HG03045 (cell line): Measurements from ENCODE around the gene ATG7.

Experiments
- ATAC-seq: cut with Tn5 transposase; IDR thresholded peaks from one replicate; pipeline ENCODE4 v1.9.1; 2021; ENCODE audit warnings: mild to moderate bottlenecking, moderate library complexity; ENCODE audit not compliant: unreplicated experiment

Gene ATG7

DNA sequence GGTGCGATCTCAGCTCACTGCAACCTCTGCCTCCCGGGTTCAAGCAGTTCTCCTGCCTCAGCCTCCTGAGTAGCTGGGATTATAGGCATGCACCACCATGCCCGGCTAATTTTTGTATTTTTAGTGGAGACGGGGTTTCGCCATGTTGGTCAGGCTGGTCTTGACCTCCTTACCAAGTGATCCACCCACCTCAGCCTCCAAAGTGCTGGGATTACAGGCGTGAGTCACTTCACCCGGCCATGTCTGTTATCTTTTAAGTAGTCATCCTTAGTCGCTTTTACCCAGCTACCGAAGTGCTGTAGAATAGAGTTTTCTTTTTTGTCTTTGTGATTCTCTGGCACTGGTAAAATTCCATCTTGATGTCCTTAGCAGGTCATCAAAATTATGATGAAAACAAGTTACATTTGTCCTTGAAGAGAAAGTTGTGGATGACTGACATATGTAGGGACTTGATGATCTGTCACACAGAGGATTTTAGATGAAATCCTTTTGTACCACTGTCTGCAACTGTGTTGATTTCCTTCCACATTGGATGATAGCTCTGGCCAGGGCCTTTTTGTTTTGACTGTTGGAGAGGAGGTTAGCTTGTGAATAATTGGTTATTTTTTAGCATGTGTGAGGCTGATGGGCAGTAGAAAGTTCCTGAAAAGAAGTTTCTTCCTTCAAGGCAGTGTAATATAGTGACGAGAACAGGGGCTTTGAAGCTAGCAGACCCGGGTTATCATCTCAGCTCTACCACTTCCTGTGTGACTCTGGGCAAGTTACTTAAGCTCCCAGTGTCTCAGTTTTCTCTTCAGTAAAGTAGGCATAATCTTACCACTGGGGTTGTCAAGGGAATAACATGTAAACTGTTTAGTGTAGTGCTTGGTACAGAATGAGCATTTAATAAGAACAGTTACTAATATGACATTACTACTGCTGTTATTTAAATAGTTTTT is 18.8 kb downstream of the ATG7 start:
- ATAC-seq: no peak

DNA sequence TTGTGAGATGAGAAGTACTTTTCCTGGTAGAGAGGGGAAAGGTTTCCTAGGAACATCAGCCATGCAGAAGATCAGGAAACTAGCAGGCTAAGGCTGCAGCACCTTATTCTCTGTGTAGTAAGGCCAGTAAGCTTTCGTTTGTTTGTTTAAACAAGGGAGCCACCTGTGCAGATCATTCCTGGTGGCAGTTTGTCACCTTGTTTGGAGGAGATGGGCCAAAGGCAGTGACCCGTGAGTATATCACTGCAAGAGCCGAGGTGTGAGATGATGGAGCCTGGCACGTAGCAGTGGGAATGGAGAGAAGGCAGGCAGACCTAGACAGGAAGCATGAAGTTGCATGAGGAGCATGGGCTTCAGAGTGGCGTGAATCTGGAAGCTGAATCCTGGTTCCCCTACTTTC is 19.6 kb downstream of the ATG7 start:
- ATAC-seq: no peak

DNA sequence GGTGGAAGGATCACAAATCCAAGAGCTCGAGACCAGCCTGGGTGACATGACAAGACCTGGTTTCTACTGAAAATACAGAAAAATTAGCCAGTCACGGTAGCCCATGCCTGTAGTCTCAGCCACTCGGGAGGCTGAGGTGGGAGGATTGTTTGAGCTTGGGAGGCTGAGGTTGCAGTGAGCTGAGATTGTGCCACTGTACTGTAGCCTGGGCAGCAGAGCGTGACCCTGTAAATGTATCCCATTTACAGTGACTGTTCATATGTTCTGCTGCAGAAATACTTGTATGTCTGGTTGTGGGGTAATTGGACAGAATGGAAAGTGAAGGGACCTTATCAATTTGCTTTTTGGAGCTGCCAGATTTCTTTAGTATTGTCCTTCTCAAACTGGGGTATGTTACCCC is 24.9 kb downstream of the ATG7 start:
- no peak for ATAC-seq

DNA sequence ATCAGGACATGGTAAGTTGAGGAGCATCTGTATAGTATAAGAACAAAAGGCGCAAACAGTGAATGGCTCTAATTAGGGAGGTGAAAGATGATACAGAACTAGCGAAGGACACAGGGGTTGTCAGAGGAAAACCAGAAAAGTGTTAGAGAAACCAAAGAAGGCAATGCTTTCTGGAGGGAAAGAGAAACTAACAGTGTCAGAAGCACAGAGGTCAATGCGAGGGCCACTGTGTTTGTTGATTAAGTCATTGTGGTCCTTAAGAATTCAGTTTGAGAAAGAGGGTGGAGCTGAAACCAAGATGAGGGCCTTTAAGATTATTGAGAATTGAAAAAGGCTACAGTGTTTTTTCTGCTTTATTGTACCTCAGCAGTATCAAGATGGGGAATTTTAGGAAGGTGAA is 28.8 kb downstream of the ATG7 start:
- ATAC-seq: no peak

DNA sequence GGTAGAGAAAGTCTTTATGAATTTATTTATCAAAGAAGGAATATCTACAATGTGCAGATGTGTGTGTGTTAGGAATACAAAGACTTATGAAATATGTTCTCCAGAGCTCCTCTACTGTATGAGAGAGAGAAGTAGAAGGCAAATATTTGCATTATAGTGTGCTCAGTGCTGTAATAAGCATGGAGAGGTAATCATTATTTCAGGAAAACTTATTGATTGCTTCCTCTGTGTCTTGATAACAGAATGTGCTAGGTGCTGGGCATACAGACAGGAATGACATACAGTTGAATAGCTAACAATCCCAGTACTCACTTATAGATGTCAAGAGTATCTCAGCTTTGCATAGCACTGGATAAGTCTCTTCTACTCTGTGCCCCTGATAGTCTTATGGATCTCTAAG is 30.2 kb downstream of the ATG7 start:
- ATAC-seq: no peak

DNA sequence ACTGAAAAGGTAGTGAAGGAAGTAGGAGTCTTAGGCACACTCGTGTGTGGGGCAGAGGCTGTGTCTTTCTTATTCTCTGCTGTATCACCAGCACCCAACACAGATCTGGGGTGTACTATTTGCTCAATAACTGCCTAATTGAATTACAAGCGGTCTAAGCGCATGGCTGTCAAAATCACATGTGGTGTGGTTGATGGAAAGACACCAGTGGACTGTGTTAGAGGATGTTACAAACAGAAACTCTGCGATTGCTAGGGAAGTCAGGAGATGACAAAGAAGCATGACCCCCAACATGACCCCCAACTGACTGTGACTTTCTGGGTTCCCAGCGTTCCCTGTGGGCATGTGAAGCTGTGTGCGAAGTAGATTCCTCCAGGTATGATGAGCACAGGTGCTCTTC is 32.0 kb downstream of the ATG7 start:
- ATAC-seq: no peak

DNA sequence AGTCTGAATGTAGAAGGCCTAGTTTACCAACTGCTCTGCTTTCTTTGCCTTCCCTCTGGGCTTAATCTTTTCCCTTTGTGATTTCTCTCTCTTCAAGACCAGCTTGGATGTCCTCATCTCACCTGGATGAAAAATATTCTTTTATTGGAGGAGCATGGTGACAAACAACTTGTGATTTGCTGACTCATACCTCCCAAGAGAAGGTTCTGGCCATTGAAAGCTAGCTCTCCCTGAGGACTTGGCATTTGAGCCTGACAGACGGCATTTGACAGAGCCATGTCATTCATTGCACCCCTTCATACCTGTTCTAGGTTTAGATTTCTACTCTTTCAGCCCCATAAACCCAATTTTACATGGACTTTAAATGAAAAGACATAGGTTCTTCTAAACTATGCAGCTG is 33.3 kb downstream of the ATG7 start:
- ATAC-seq: no peak

DNA sequence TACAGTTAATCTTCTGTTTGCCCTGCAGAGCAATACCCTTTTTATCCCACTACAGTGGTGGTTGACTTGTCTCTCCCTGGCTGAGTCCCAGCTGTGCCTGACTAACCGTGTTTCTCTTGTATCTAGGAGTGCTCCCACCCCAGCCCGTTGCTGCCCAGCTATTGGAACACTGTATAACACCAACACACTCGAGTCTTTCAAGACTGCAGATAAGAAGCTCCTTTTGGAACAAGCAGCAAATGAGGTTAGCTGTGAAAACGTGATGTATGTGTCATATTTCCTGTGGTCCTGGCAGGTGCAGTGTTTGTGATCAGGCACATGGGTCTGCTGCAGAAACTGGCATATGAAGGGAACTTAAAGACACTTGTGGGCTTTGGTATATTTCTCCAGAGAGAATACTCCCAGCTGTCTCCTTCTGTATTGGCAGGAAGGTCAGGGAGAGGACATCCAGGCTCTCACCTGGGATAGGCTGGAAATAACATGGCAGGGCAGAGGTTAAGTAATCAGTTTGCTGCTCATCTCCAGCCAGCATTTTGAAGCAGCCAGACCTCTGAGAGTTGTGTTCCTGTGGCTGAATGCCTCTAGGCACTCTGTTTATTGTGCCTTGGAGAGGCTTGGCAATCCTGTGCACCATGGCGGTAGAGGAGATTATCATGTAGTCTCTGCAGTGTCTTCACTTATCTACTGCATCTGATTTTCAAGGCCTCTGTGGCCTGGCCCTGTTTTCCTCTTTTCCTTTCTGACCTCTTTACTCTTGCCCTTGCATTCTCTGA is 34.8 kb downstream of the ATG7 start:
- ATAC-seq: no peak

DNA sequence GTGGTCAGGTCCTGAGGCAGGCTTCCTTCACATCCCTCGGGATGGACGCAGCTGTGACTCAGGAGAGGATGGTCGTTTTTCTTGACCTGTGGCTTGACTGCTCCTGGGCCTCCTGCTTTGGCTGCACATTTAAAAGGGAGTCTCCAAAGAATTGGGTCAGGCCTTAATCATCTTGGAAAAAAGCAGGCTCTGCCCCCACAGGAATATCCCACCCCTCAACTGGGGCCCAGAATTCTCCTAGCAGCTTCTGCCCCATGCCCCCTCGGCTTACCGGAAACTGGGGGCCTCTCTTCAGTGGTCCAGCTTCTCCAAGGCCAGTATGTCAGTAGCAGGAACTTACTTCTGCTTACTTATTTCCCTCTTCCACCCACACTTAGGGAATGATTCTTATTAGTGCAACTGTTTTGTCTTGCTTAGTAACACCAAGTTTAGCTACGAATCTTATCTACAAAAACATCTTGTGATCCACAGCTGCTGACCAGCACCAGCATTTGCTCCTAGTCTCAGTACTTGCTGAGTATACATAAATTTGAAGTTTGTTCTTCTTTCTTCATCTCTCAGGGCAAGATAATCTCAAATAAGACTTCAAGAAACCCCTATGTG is 35.7 kb downstream of the ATG7 start:
- no peak for ATAC-seq

DNA sequence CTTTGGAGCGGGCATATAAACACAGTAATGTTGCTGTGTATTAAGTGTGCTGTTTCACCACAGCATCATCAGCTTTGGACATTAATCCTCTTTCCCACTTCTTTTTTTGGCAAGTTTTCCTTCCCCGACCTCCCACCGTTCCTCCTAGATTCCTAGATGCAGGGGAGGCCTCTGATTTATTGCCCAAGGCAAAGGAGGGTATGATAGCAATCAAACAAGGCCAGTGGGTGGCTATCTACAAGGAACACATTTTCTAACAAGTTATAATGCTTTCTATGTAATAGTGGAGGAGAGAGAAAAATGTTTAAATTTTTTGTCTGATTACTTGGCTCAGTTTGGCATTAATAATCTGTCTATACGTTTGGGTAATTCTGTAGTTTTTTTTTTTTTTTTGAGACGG is 38.1 kb downstream of the ATG7 start:
- ATAC-seq: no peak

DNA sequence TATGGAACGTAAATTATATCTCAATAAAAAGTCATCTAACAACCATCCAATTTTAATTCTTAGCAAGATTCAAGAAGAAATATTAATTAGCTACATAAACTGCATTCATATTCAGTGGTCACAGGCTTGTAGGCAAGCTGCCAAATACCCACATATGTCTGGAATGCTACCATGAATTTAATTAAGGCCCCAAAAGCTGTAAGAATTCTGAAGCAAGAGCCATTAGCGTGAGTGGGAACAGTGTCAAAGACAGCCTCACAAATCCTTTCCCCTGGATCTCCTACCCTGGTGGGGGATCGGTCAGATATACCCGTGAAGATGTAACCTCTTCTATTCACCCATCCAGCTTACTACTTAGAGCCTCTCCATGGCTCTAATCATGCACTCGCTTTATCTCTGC is 40.0 kb downstream of the ATG7 start:
- ATAC-seq: no peak

DNA sequence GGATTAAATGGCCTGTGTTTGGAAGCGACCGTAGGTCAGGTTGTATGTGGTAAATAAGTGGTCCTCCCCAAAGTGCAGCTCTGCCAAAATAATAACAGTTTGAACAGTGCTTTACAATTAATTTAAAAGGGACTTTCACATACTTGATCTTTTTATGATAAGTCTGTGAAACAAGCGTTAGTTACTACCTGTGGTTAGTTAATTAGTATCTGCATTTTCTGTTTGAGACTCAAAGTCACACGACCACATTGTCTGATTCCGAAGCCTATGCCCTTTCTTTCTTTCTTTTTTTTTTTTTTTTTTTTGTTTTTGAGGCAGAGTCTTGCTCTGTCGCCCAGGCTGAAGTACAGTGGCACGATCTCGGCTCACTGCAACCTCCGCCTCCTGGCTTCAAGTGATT is 45.1 kb downstream of the ATG7 start:
- ATAC-seq: no peak

DNA sequence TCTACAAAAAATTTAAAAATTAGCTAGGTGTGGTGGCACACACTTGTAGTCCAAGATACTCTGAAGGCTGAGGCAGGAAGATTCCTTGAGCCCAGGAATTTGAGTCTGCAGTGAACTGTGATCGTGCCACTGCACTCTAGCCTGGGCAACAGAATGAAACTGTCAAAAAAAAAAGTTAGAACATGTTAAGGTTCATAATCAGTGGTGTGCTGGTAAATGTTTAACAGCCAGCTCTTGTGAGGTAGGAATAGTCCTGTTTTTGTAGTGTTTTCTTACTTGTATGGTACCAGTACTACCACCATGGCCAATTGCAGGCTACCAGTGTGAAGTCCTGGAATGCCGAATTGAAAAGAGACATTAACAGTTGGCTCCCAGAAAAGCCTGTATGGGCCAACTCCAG is 50.7 kb downstream of the ATG7 start:
- no peak for ATAC-seq

DNA sequence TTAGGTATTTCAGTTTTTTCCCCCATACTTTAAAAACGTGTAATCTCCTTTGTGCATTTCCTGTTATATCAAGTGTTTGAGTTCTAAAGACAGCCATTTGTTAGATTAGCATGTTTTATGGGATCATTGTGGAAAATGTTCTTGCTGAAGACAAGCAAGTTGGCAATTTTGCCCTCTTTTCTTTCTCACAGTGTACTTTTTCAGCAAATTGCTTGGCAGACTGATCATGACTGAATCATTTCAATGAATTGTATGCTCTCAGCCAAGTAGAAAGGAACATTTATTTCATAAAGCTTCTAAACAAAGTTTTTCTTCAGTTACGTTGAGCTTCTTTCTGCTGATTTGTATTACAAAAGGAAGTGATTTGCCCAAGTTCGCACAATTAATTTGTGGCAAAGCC is 51.6 kb downstream of the ATG7 start:
- no peak for ATAC-seq

DNA sequence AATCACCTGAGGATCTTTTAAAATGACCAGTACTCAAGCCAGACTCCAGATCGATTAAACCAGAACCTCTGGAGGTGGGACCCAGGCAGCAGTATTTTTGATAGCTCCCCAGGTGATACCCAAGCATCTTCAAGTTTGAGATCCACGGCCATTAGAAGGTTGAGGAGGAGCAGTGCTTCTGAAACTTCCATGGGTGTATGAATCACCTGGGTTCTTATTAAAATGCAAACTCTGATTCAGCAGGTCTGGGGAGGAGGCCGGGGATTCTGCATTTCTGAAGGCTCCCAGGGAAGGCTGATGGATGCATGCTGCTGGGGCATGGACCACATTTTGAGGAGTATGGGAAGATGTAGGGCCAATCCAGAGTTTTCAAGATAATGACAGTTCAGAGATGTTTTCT is 55.4 kb downstream of the ATG7 start:
- no peak for ATAC-seq

DNA sequence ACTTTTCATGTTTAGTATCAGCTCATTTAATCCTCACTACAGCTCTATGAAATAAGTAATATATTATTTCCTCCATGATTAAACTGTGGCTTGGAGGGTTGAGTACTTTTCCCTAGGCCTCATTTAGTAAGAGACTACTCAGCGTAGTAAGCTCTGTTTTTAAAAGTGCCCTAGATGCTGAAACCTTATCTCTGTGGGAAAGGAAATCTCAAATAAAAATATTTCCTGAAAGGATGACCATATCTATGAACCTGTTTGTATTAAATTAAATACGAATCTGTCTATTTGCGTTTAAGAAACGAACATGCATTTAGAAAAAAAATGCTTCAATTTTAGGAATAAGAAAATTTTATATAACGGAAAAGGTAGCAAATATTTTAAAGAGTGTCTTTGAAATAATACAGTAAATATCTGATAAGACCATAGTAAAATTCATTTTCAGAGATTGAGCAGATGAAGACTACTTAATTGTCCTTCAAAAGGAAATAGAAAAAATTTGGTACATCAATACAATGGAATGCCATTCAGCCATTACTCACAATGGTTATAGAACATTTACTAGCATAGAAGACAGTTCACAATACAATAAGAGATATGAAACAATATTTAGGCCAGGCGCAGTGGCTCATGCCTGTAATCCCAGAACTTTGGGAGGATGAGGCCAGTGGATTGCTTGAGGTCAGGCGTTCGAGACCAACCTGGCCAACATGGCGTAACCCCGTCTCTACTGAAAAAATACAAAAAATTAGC is 56.2 kb downstream of the ATG7 start:
- ATAC-seq: no peak

DNA sequence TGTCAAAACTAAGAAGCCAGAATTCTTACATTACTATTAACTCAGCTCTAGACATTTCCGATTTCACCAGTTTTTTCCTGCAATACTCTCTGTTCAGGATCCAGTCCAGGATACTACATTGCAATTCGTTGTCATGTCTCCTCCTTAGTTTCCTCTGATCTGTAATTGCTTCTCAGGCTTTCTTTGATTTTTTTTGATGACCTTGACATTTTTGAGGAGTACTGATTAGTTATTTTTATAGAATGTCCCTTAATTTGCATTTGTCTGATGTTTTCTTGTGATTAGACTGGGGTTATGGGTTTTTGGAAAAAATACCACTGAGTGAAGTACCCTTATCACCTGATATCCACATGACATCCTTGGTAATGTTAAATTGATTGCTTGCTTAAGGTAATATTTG is 57.6 kb downstream of the ATG7 start:
- ATAC-seq: no peak

DNA sequence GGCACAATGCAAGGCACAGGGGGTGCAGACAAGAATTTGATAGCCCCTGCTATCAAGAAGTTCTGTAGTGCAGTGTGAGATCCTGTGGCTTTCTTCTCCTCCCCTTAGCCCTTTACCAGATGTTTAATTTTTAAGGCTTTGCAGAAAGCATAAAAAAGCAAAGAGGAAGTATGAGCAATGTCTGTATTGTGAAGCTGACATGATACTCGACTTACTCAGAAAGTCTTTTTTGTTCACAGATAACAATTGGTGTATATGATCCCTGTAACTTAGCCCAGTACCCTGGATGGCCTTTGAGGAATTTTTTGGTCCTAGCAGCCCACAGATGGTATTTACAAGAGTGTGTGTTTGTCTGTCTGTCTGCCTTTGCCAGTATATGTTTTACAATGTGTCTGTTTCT is 58.9 kb downstream of the ATG7 start:
- ATAC-seq: no peak

DNA sequence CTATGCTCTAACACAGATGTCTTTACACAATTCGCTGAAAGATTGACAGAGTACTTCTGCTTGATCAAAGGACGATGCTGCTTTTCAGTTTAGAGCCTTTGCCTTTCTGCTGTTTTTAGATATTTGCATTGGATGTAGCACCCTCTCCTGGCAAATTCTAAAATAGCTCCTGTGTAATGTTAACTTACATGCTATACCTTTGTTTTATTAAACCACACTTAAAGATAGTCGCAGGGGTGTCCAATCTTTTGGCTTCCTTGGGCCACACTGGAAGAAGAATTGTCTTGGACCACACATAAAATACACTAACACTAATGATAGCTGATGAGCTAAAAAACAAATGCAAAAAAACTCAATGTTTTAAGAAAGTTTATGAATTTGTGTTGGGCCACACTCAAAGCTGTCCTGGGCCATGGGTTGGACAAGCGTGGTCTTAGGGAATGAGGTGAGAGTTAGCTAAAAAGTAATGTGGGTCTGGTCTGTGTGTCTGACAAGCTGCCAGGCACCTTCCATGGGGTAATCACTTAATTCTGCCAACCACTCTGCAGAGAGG is 62.9 kb downstream of the ATG7 start:
- ATAC-seq: no peak

DNA sequence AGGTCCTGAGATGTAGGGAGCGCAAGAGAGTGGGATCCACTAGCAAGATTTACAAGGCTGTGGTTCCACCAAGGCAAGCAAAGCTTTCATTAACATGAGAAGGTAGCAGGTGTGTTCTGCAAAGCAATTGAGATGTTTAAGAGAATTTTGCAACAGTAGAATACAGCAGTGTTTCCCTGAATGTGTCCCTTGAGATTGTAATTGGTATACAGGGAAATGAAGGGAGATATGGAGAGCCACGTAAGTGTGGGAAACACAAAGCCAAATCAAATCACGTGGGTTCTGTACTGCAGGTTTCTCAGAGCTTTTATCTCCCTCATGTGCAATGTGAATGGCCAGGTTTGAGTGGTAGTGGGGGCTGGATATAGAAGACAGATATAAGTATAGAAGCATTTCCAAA is 67.3 kb downstream of the ATG7 start:
- no peak for ATAC-seq

DNA sequence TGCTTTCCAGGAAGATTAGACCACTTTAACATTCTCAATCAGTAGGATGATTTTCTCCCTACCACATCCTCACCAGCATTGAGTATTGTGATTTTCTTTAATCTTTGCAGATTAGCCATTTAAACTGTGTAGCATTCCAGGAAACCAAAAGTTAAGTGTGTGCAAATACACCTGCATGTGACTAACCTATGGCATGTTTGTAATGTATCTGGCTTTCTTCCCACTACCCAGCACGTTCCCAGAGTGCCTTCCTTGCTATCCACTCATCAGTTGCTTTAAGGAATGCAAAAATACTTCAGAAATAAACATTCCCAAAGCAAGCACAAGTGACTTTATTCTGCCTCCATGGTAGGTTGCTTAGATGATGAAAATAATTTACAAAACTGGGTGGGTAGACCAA is 74.2 kb downstream of the ATG7 start:
- no peak for ATAC-seq
